ENCODE data around the gene TNK1.
A peak's percentile ranks its signal among the peaks of the same experiment; 100 is the strongest.

Gene TNK1

GRCh38 chr17:7392696-7393612 is 12.1 kb downstream of the TNK1 start:
- no peak for DNase-seq

DNA sequence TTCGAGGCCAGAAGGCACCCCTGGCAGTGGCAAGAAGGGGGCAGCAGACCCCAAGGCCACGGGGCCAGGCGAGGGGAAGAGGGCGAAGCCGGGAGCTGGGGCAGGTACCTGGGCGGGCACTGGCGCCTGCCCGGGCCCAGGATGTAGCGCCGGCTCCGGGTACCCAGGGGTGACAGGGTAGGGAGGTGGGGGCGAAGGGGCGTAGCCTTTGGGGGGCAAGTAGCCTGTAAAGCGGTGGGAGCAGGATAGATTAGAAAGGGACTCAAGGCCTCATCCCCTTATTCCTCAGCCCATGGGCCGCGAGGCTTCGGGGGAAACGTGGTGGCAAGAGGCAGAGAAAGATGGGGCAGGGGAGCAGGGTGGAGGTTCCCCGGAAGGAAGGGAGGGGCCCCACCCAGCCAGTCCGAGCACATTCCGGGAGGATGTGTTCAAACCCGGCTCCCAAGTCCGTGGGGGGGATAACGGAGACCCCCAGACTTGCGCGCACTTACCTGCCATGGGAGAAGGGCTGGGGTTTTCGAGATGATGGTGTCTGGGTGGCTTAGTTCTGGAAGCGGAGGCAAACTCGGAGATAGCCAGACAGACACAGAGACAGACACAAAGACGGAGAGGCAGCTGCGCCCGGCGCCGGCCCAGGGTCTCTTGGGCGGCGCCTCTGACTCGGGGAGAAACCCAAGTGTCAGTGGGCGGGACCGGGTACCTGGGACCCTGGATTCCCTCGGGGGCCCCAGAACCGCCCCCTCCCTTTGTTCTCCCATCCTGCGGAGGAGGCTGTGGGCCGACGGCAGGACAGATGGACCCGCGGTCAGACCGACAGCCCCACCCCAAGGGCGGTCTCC is 12.9 kb downstream of the TNK1 start:
- no peak for DNase-seq

DNA sequence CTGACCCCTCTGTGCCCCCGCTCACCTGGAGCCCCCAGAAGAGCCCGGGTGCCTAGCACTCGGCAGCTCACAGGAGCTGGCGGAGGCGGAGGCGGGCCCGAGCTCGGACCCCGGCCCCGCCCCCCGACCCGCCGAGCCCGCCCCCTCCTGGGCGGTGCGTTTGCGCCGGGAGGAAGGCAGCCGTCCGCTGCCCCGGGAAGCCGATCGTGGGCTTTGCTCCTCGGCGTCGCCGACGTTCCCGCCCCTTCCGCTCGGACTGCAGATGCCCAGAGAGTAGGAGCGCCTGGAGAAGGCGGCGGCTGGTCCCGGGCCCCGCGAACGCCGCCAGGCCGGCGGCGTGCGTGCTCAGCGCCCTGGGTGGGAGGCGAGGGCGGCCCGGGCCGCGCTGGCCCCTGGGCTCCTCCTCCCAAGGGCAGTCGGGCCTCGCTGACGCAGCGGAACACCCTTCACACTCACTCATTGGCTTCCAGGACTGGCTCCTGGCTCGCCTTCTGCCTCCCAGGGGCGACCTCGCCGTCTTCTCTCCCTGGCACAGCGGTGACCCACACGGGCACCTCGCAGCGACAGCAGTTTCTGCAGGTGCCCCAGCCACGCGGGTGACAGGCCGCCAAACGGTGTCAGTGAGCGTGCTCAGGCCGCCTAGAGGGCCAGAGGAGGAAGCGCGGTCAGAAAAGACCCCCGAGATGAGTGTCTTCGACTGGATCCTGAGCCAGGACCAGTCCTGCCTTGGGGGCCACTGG is 13.7 kb downstream of the TNK1 start, which contains the start of gene PLSCR3:
TSS of gene PLSCR3 (minus strand) at position 74 of the 740 bp plus-strand sequence. CDS start 415 bp downstream, outside the sequence.
- peak; percentile 88 for DNase-seq

GRCh38 chr17:7396147-7396546 is 15.3 kb downstream of the TNK1 start:
- DNase-seq = no peak

DNA sequence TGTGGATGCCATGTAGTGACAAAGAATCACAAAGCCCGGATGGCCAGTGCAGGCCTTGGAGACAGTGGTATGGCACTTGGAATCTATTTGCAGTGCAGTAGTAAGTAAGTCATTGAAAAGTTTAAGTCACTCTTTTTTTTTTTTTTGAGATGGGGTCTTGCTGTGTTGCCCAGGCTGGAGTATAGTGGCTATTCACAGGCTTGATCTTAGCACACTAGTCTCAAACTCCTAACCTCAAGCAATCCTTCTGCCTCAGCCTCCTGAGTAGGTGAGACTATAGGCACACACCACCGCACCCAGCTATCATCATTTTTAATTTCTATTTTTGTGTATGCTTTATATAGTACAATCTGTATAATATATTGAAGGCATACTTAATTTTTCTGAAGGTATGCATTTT is 17.7 kb downstream of the TNK1 start:
- DNase-seq = no peak

- DNase-seq = no peak
Observed at GRCh38 chr17:7403043-7403726, 22.3 kb downstream of the TNK1 start.

- DNase-seq = no peak
Observed at GRCh38 chr17:7403727-7403976, 22.8 kb downstream of the TNK1 start.

DNA sequence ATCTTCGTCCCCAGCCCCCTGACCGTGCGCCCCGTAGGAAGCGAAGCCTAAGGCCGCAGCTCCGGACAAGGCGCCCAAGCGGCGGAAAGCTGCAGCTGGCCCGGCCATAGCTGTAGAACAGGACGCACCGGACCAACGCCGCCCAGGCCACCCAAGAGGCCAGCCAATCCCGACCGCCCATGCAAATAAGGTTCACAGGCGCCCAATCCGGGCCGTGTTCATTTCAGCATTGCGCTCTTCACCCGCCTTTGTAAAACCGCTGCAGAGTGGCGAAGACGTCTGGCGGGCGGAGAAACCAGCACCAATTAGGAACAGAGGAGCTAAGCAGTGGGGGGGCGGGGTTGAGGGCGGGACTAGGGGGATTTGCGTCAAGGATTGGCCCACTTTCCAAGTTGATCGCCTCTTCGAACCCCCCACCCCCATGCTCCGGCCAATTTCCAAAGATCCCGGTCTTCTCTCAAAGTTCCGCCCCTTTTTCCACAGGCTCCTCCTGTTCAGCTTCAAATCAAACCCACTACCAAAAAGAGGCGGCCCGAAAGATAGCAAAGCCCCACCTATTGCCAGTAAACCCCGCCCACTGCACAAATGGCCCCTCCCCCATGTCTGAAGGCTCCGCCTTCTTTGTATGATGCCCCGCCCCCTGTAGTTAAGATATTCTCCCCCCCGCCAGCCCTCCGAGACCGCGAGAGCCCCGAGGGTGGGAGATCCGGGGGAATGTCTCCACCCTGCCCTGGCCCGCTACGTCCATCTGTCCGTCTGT is 23.3 kb downstream of the TNK1 start, which contains the start of gene TMEM256:
TSS of gene TMEM256 (minus strand) at position 121 of the 760 bp plus-strand sequence. CDS start at position 108, 13 bp downstream.
- DNase-seq = peak; percentile 100

DNA sequence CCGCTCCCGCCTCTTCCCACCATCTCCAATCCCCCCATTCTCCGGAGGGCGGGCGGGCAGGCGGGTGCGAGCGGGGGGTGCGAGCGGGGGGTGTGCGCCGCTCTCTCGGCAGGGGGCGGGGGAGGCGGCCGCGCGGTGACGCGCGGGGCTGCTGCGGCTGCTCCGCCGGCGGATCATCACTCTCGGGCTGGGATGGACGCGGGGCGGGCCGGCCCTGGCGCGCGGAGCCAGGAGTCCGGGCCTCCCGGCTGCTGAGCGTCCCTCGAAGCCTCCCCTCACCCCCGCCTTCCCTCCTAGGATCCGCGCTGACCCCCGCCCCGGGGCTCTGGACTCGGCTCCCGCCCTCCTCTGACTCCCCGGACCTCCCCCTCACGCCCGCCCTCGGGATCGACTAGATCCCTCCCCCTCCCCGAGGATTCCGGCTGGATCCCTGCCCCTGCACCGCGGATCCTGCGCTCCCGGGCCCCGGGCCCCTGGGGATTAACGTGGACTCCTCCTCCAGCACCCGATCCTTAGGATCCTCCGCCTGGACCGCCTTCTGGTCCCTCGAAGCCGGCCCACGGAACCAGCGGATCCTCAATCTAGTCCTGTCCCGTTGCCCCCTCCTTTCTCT is 24.0 kb downstream of the TNK1 start:
- DNase-seq = peak; percentile 28

- DNase-seq = no peak
Observed at GRCh38 chr17:7405350-7406234, 24.7 kb downstream of the TNK1 start.

DNA sequence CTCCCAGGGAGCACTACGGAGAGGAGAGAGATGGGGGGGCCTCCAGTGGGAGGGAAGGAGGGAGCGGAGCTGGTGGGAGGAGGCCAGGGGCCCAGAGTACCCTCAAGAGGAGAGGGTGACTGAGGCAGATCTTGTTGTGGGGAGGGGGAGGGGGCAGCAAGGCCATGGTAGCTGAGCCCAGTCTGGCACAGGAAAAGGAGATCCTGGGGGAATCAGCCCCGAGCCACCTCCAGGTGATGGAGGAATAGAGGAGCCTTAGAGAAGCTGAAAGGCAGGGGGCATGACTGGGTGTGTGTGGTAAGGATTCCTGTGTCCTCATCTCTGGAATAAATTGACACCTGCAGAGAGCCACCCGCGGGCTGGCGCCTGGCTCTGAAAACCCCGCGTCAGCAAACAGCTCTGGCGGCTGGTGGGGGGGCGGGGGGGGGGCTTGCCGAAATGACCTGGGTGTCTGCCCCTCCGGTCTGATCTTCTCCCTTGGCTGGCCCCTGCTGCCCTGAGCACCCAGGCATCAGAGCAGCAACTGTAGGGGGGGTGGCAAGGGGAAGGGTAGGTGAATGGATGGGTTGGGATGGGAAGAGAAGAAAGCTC is 25.4 kb downstream of the TNK1 start:
- no peak for DNase-seq

- no peak for DNase-seq
Observed at GRCh38 chr17:7407082-7407481, 26.2 kb downstream of the TNK1 start.

- no peak for DNase-seq
Observed at GRCh38 chr17:7407485-7408251, 26.8 kb downstream of the TNK1 start, which contains the start of gene NLGN2. TSS of gene NLGN2 (plus strand) at chr17:7407845. CDS start at chr17:7408256, 411 bp downstream.

DNA sequence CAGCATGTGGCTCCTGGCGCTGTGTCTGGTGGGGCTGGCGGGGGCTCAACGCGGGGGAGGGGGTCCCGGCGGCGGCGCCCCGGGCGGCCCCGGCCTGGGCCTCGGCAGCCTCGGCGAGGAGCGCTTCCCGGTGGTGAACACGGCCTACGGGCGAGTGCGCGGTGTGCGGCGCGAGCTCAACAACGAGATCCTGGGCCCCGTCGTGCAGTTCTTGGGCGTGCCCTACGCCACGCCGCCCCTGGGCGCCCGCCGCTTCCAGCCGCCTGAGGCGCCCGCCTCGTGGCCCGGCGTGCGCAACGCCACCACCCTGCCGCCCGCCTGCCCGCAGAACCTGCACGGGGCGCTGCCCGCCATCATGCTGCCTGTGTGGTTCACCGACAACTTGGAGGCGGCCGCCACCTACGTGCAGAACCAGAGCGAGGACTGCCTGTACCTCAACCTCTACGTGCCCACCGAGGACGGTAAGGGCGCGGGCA is 27.4 kb downstream of the TNK1 start:
- DNase-seq = no peak

DNA sequence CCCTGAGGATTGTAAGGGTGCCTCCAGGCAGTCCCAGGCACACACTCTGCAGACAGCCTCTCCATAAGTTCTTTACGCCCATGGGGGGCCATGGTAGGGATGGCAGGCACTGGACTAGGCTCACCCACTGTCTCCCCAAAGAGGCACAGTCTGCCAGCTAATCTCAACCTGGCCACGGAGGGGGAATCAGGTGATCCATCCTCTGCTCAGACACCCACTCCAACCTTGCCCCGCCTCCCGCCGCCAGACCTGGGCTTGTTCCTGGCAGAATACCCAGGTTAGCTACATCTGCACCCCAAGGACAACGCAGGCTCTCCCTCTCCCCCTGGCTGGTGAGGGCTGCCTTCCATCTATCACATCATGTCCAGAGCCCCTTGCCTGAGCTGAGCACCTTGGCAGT is 28.0 kb downstream of the TNK1 start:
- DNase-seq = no peak

DNA sequence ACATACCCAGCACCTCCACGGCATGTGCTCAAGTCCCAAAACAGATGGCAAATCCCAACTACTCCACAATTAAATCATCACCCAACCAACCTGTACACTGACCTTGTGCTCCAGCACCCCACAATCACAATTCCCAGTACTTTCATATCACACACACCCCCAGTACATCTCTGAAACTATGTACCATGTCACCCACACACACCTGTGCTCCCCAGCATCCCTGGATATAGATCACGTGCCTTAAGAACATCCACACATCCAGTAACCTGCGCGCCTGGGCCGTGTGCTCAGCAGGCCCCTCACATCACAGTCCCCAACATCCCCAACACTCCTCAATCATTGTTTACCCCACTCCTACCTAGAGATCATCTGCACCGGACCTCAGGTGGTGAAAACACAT is 28.8 kb downstream of the TNK1 start:
- DNase-seq = no peak

- no peak for DNase-seq
Observed at GRCh38 chr17:7410634-7411426, 29.9 kb downstream of the TNK1 start.

DNA sequence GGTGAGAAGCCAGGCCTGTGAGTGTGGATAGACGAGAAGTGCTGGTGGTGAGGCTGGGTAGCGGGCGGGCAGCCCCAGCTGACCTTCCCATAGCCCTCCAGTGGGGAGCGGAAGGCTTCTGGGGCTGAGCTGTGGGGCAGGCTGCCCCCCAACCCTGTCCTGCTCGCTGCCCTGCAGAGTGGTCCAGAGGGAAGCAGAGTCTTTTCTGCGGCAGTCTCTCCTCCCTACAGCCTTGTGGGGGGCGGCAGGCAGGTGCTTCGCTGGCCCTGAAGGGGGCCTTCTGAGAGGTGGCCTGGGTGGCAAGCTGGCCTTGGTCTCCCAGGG is 30.5 kb downstream of the TNK1 start:
- DNase-seq = no peak
